H4 (cell line): ENCODE data around the gene UQCRQ. TPM values are rescaled to one million over a fixed set of nuclear protein-coding genes. Genes with fewer than 3 reads are reported as not detected.
A peak's percentile ranks its signal among the peaks of the same experiment; 100 is the strongest.
"Not testable (repeated sequence)": the region's sequence is repeated elsewhere in the genome, so short reads cannot be mapped to it uniquely, and the experiment has no call there.

Experiments used
- DNase-seq: peaks from one replicate; pipeline ENCODE4 v3.0.0-alpha.2; 2015; ENCODE audit warnings: low spot score
- total RNA-seq: library from RNA; depleted of rRNA; stranded (reverse); fragments of >200 nt; shearing (Covaris generic); gene quantifications from 2 replicates; pipeline ENCODE4 v1.2.3, GENCODE V29; 2014

Gene UQCRQ
- total RNA-seq, 1 experiment from 2014 or later: 752 TPM

DNA sequence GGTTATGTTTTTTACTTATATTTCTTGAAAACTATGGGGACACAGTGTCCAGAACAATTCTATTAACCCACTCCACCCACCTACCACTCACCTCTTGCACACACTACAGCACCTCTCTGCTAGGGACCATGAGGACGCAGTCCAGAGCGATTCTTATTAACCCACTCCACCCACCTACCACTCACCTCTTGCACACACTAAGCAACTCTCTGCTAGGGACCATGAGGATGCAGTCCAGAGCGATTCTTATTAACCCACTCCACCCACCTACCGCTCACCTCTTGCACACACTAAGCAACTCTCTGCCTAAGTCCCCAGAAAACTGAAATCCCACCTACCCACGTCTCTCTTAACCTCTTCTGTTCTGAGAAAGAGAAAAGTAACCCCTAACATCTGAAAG lies 33.8 kb upstream of the UQCRQ start:
- no peak for DNase-seq

DNA sequence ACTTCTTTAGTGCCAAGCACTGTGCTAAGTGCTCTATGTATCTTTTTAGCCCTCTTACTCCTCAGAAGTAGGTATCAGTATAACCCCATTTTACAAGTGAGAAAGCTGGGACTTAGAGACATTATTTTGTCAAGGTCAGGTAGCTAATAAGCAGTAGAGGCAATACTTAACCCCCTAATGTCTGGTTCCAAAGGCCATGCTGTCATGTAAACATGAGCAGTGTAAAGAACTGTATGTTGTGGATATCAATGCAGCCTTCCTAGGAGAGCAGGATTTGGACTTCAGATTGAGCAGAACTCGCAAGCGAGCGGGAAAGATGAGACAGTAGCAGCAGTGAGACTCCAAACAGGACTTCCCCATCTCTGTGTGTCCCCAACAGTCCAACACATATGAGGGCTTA lies 32.4 kb upstream of the UQCRQ start:
- DNase-seq: no peak

DNA sequence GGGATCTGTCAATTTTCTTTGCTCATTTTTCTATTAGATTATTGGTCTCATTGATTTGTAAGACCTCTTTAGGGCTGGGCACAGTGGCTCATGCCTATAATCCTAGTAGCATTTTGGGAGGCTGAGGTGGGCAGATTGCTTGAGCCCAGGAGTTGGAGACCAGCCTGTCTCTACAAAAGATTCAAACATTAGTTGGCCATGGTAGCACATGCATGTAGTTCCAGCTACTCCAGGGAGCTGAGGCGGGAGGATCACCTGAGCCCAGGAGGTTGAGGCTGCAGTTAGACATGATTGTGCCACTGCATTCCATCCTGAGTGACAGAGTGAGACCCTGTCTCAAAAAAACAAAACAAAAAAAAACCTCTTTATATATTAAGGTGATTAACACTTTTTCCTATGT lies 29.6 kb upstream of the UQCRQ start:
- DNase-seq: no peak

DNA sequence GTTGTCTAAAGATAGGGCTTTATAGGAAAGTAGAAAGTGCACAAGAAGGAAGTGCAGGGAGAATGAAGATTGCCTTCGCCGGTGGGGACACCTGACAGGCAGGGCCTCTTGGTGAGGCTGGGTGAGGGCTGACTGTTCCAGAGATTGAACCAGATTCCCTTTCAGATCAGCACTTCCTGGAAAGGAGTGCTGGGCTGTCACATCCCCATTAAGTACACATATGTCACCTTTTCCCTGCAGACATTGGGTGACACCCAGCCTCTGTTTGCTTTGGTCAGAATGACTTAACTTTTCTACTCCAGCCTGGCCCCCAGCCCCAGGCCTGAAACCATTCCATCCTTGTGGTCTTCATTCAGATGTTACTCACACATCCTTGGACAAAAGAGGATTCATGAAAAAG lies 28.6 kb upstream of the UQCRQ start:
- DNase-seq: no peak

DNA sequence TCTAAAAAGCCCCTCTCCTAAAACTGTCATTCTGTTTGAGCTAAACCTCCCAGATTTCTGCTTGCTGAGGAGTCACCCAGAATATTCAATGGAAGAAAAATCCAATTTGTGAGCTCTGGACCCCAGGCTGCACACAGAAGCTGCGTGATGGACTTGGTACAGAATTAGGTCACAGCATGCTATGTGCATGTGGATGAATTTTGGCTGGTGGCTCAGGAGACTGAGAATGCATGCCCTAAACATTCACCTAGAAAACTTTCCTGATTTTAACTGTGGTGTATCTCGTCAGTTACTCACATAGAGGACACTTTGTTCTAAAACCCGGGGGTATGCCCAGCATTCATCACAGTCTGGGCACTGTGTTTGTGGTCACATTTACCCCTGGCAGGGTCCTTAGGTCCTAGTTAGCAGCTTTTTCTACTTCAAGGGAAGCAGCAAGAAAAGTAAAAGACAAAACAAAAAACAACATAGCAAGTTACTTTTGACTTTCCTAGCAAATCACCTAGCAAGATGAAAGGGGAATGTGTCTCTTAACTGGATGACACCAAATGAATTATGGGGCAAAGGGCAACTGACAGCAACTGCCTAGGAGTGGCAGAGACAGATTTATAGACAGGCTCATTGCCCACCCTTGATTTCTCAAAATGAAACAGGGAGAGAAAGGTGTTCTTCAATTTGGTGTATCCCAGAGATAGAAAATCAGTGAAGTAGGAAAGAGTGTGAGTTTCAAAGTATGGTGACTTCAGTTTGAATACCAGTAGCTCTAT lies 27.7 kb upstream of the UQCRQ start:
- DNase-seq: no peak

DNA sequence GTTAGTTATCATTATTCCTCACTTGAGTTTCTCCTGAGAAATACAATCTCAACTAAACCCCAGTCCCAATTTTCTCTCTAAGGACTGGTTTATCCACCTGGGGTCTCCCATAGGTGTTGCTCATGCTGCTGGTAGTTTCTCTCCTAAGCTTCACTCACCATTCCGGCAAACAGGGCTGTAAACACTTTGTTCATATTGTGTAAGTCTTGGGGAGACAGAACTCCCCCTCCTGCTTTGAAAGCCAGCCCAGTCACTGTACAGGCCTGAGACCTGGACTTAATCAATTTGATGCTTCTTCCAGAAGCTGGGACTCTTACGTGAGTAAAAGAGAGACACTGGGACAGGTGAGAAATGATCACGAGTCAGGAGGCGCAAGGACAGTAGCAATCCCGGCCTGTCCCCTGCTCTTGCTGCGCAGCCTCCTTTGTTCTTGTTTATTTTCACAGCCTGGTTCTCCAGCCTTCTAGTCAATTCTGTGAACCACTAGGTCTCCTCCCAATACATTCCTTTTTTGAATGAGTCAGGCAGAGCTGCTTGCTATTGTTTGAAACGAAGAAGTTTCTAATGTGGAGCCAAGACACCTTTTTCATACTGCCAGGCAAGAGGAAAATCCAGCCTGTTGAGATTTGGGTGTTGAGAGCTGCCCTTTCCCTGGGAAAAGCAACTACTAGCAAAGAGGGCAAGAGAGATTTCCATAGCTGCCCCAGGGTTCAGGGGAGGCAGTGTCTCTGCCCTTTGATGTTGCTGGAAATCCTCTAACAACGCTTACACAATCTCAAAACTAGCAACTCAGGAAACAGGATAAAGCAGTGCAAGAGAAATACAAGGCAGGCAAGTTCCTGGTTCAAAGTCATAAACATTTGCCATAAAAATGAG lies 26.8 kb upstream of the UQCRQ start:
- DNase-seq: peak; percentile 74

DNA sequence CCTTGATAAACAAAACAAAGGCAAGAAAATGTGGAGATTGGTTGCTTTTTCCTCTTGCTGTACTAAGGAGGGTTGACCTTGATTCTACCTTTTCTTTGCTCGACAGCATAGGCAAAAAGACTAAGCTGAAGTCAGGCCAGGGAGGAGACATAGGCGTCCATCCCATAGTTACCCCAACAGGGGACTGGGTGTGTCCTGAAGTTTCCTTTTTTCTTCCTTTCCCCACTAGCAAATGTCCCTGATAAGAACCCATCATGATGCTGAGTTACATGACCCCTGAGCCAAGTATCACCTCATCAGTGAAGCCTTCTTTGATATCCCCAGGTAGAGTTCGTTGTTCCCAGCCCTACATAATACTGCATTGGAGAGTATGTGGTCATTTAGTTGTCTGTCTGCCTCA lies 26.1 kb upstream of the UQCRQ start:
- no peak for DNase-seq

DNA sequence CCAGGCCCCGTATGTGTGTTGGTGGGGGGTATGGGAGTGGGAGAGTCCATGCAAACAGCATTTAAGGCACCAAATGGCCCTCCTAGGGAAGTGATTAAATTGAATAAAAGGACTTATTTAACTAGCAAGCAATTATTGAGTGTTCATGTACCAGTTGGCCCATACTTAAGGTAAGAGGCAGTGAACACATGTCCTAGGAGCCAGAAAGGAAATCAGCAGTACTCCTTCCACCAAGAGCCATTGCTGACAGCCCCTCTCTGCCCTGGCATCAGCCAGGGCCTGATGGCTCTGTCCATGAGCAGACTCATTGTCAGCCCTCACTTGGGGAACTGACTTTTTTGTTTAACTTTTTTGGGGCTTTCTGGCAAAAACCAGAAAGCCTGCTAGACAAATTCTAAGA lies 25.5 kb upstream of the UQCRQ start:
- no peak for DNase-seq

DNA sequence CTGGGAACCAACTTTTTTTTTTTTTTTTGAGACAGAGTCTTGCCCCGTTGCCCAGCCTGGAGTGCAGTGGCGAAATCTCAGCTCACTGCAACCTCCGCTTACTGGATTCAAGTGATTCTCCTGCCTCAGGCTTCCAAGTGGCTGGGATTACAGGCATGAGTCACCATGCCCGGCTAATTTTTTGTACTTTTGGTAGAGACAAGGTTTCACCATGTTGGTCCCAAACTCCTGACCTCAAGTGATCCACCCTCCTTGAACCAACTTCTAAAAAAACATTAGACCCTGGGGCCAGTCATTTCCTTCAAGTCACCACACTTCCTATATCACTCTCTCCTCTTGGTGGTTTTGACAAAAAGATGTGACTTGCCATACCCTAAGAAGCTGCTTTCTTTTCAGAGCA lies 25.1 kb upstream of the UQCRQ start:
- peak; percentile 75 for DNase-seq

DNA sequence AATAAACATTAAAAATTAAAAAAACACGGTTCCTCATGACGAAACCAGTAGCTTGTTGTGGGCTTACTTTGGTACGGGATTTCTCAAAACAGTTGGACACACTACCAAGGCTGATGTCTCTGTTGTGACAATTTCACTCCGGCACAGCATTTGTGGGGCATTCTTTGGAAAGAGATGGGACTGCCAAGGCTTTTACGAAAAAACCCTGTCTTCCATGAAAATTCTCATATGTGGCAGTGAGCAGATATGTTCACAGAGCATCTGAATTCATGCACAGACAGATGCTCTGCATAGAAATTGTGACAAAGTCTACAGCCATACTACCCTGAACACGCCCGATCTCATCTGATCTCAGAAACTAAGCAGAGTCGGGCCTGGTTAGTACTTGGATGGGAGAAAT lies 18.2 kb upstream of the UQCRQ start:
- DNase-seq: no peak

DNA sequence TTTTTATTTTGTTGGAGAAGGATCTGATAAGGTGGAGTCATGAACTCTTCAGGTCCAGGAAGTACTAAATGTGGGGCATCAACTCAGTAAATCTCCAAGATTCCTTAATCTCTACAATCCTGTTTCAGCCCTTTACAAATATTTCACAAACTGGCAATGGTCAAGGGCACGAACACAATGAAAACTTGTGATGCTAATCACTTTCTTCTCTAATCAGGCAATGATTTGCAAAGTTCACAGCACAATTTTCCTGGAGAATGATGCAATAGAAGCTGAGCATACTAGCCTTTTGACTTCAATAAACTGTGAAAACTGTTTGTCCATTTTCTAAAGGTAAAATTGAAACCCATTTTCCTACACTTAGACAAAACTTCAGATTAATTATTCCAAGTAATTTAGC lies 17.1 kb upstream of the UQCRQ start:
- DNase-seq: no peak

DNA sequence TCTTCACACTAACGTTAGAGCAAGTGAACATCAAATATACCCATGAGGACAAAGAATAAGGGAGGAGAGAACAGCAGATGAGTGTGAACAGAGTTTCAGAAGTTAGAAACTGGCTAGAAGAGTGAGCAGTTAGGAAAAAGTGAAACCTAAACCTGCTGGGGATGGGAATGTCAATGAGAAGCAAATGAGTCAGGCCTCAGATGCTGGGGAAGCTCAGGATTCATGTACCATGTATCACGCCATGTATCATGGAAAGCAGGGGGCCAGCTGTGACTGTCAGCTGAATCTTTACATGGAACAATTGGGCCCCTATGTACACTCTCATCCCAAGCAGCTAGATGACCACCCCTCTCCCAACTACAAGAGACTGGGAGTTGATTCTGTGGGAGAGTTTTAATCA lies 16.4 kb upstream of the UQCRQ start:
- DNase-seq: no peak

DNA sequence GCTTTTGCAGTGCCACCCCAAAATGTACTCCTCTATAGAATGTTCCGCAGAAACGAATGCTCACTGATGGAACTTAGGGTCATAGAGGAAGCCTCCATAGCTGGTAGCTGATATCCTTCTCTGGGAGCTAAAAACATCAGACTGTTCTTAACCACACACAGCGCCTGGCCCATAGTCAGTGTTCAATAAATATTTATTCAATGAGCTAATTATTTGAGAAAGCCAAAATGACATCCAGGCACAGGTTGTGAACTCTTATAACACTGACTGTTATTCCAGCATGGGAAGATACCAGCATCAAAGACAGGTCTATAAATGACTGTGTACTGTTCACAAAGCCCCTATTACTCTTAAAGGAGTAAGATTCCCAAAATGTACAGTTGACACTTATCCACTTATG lies 13.1 kb upstream of the UQCRQ start:
- no peak for DNase-seq

DNA sequence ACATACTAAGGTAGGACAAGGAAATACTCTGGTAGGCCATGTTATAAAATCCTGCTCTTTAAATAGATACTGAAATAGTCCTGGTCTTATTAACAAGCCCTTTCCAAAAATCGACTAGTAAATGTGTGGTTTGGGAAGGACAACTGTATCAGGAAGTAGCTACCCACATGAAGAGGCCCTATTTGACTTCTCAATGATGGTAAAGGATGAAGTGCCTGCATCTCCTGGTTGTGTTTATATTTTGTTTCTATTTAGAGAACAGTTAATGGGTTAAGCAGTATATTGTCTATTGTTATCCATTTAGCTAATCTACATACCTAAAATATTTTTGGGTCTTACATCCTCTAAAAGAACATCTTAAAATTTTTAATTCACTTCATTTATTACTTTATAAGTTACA lies 12.7 kb upstream of the UQCRQ start:
- no peak for DNase-seq

DNA sequence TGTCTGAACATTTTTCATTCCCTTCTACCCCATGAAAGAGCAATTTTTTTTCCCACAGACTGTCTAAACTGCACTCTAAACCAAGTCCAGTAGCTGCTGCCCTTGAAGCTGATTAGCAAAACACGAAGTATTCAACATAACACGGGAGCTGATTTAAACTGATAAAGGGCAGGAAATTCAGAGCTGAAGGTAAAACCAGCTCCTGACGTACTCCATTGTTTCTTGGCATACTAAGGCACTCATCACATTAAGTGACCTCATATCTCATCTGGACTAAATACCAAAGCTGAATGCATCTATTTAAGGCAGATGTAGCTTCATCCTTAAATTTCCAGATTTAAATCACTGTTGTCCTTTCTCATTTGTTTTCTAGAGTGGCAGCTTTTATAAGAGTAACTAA lies 12.1 kb upstream of the UQCRQ start:
- DNase-seq: no peak

DNA sequence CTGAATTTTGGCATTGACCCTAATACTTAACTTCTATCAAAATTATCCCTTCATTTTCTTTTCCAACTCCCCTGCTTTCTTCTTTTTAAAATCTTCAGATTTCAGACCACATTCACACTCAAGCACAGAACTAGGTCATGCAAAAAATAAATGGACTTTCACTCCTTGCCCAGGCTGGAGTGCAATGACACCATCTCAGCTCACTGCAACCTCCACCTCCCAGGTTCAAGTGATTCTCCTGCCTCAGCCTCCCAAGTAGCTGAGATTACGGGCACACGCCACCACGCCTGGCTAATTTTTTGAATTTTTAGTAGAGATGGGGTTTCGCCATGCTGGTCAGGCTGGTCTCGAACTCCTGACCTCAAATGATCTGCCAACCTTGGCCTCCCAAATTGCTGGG lies 11.4 kb upstream of the UQCRQ start:
- not testable (repeated sequence) for DNase-seq

DNA sequence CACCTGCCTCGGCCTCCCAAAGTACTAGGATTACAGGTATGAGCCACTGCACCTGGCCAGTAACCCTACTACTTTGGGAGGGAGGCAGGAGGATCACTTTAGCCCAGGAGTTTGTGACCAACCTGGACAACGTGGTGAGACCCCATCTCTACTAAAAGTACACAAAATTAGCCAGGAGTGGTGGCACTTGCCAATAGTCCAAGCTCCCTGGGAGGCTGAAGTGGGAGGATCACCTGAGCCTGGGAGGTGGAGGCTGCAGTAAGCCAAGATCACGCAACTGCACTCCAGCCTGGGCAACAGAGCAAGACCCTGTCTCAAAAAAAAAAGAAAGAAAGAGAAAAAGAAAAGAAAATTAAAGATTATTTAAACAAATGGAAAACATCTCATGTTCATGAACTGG lies 10.4 kb upstream of the UQCRQ start:
- DNase-seq: no peak

DNA sequence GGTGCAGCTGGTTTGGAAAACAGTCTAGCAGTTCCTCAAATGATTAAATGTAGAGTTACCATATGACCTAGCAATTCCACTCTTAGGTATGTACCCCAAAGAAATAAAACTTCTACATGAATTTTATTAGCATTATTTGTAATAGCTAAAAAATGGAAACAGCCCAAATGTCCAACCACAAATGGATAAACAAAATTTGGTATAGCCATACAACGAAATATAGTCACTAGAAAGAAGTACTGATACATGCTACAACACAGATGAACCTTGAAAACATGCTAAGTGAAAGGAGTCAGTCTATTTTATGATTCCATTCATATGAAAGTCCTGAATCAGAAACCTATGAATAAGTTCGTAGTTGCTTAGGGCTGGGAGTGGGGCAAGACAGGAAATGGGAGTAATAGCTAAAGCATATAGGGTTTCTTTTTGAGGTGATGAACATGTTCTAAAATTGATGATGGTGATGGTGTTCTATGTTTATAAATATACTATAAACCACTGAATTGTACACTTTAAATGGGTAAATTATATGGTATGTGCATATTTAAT lies 6.5 kb upstream of the UQCRQ start:
- DNase-seq: no peak

DNA sequence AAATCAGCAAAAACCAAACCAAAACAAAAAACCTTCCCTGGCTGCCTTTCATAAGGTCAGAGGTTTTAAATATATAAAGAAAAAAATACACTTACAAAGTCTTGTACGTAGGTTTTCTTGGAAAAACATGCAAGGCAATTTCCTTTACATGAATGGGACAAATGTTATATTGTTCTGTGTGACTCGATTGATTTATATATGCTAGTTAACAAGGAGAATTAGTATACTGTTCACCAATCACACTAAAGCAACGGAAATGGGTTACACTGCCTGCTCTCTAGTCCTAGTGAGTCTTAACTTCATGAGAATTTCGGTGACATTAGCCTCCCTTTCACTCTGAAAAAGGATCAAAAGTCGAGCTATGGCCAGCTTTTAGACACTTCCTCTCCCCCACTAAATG lies 5.7 kb upstream of the UQCRQ start:
- no peak for DNase-seq

DNA sequence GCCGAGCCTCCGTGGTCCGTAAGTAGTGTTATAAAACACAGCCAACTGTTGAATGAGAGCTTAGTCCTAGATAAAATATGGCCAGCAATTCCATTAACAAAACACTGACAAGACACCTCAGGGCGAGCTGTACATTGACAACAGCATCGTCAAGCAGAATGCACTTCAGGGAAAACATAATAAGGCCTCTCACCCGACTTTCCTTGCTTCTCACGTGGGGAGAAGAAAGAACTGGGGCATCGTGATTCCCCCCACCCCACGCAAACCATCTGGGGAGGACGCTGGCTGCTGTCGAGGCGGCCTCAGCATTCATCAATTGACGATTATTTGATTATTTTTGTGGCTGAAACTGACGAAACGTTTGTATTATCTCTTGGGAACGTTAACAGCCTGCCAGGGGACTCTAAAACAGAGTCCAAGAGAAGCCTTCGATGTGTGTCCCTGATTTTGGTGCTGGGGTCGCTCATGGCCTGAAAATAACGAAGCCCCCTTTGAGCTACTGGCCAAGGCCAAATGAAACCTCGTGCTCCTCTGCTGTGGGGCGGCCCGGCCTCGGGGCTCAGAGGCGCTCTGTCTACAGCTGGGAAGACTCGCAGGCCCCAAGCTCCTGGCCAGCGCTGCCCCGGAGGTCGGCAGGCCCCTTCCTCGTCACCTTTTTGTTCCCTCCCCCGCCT lies 637 bp upstream of the UQCRQ start:
- DNase-seq: no peak

DNA sequence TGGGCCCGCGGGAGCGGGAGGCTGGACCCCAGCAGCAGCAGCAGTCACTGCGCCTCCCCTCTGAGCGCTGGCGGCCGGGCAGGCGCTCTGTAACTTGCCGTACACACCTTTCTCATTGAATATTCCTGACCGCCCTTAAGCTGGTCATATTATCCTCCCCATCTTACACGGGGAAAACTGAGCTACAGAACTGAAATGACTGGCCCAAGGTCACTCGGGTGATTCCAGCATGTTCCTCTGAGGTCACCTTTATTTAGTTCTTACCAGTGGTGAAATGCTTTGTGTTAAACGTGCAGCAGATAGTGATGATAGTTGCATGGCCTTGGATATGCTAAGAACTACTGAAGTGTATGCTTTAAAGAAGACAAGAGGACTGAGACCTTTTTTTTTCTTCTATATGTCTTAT lies 607 bp downstream of the UQCRQ start:
- DNase-seq: no peak

DNA sequence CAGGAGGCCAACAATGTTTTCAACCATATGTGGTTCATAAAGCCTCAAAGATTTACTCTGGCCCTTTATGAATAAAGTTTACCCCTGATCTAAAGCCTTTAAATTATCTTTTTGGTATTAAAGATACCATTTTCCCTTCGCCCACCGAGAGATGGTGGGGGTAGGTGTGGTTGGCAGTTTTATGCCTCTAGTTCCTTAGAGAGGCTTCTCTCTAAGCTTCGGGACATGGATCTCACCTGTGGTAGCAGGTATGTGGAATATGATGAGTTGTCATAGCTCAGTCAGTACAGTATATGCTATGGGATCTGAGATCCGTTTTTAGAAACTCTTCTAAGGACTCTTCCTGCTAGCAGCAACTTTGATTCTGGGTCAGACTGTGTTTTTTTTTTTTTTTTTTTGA lies 2.3 kb downstream of the UQCRQ start:
- no peak for DNase-seq

DNA sequence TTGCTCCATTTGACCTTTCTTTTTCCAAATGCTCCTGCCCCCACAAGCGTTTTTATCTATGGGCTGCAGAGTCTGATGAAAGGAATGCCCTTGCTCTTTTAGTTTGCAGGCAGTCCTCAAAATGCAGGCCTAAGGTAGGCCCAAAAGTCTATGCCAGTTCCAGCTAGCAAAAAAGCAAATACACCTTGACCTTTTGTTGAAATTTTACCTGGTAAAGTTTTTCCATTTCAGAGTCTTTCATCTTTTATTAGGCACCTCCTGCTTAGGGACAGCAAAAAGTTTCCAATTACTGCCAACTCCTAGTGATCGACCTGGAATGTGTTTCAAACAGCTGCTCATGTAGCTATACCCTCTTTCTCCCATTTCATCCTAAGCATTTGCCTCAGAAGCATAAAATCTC lies 4.4 kb downstream of the UQCRQ start:
- no peak for DNase-seq
